H1 (cell line): Measurements from ENCODE around the gene PLGRKT.
"Not testable (repeated sequence)": the region's sequence is repeated elsewhere in the genome, so short reads cannot be mapped to it uniquely, and the experiment has no call there.

Experiments used
- GABPA ChIP-seq: IDR thresholded peaks from 2 replicates; pipeline ENCODE4 v1.6.1; 2011; ENCODE audit warnings: mild to moderate bottlenecking, low read length, moderate library complexity, borderline replicate concordance; ENCODE audit not compliant: insufficient read depth
- JUND ChIP-seq: IDR thresholded peaks from 2 replicates; pipeline ENCODE4 v1.6.1; 2011; ENCODE audit warnings: mild to moderate bottlenecking, improper control_type of control experiment, low read length
- POLR2AphosphoS5 ChIP-seq: IDR thresholded peaks from 2 replicates; pipeline ENCODE4 v1.6.1; 2011; ENCODE audit warnings: low read depth, low read length
- RAD21 ChIP-seq, 2 experiments: IDR thresholded peaks in 1 of 2; conservative IDR thresholded peaks in 1 of 2; 2 replicates each; pipeline ENCODE4 v1.6.1; 2011; ENCODE audit warnings: low read depth in 2 of 2, low read length in 2 of 2, improper control_type of control experiment in 1 of 2, inconsistent platforms in 1 of 2, mild to moderate bottlenecking in 1 of 2, moderate library complexity in 1 of 2
- RXRA ChIP-seq: IDR thresholded peaks from 2 replicates; pipeline ENCODE4 v1.6.1; 2011; ENCODE audit warnings: low read depth, mild to moderate bottlenecking, low read length, moderate library complexity; ENCODE audit not compliant: insufficient read depth
- ZNF274 ChIP-seq: IDR thresholded peaks from 2 replicates; pipeline ENCODE4 v1.7.0; 2012; ENCODE audit warnings: low read length, borderline replicate concordance; ENCODE audit errors: extremely low read depth
- TF ChIP-seq, protein P1 (sequence below), 3 experiments: IDR thresholded peaks; 1 replicate in 2 of 3; 2 replicates in 1 of 3; pipeline versions ENCODE4 v1.5.1 to v1.6.1; 2011; ENCODE audit warnings: low read length in 3 of 3, mild to moderate bottlenecking in 3 of 3, inconsistent platforms in 2 of 3, low read depth in 1 of 3, moderate library complexity in 1 of 3; ENCODE audit not compliant: insufficient read depth in 1 of 3; ENCODE audit errors: control extremely low read depth in 1 of 3

- TF ChIP-seq RAD21 (IDR thresholded peaks at IDR 0.05 in 1 of 2, conservative IDR thresholded peaks at IDR 0.05 in 1 of 2; ENCODE audit: low read depth in 2 of 2, low read length in 2 of 2); RXRA; JUND; GABPA; ZNF274; POLR2AphosphoS5: not testable (repeated sequence)
- TF ChIP-seq, protein P1, sequence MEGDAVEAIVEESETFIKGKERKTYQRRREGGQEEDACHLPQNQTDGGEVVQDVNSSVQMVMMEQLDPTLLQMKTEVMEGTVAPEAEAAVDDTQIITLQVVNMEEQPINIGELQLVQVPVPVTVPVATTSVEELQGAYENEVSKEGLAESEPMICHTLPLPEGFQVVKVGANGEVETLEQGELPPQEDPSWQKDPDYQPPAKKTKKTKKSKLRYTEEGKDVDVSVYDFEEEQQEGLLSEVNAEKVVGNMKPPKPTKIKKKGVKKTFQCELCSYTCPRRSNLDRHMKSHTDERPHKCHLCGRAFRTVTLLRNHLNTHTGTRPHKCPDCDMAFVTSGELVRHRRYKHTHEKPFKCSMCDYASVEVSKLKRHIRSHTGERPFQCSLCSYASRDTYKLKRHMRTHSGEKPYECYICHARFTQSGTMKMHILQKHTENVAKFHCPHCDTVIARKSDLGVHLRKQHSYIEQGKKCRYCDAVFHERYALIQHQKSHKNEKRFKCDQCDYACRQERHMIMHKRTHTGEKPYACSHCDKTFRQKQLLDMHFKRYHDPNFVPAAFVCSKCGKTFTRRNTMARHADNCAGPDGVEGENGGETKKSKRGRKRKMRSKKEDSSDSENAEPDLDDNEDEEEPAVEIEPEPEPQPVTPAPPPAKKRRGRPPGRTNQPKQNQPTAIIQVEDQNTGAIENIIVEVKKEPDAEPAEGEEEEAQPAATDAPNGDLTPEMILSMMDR (IDR thresholded peaks at IDR 0.05; ENCODE audit: control extremely low read depth in 1 of 3, insufficient read depth in 1 of 3, low read depth in 1 of 3, low read length in 3 of 3), result not testable (repeated sequence)
Observed at GRCh38 chr9:5331276-5331675, 106.4 kb downstream of the PLGRKT start.
